ENCODE data around the gene LRCH2. TPM values are rescaled to one million over a fixed set of nuclear protein-coding genes. Genes with fewer than 3 reads are reported as not detected.

Gene LRCH2
- total RNA-seq, 1 donor from 2014 or later, result 1.6 TPM

GRCh38 chrX:115098897-115099296 lies 135.0 kb downstream of the LRCH2 start:
- intact Hi-C loops (cut with micrococcal nuclease), result no loop called here
- DNase-seq (no peak), ATAC-seq (no peak)

GRCh38 chrX:115093191-115093590 lies 140.7 kb downstream of the LRCH2 start:
- DNase-seq (no peak), ATAC-seq (no peak)
- intact Hi-C loops (cut with micrococcal nuclease), result no loop called here

GRCh38 chrX:115089419-115089818 lies 144.5 kb downstream of the LRCH2 start:
- DNase-seq, result no peak
- no peak for ATAC-seq
- intact Hi-C loops (cut with micrococcal nuclease), result no loop called here

- intact Hi-C loops (cut with micrococcal nuclease), result no loop called here
- ATAC-seq, result no peak
- no peak for DNase-seq
Measured at GRCh38 chrX:115068896-115069295, 165.0 kb downstream of the LRCH2 start.

- intact Hi-C loops (cut with micrococcal nuclease), result no loop called here
Measured at GRCh38 chrX:115067812-115068211, 166.1 kb downstream of the LRCH2 start.

GRCh38 chrX:115065304-115065703 lies 168.6 kb downstream of the LRCH2 start:
- ATAC-seq (no peak), DNase-seq (no peak)
- intact Hi-C loops (cut with micrococcal nuclease), result no loop called here

More at GRCh38 chrX:115067812-115068211, 166.1 kb downstream of the LRCH2 start:
- ATAC-seq (no peak), DNase-seq (no peak)

Other genes with a start within 250 kb of the LRCH2 start
- not detected for gene IL13RA2, start 216.5 kb downstream of the LRCH2 start, total RNA-seq
- gene RBMXL3, start 44.7 kb downstream of the LRCH2 start, total RNA-seq, result not detected
- gene LUZP4, start 55.6 kb upstream of the LRCH2 start, total RNA-seq, result not detected